ENCODE results near the gene CATSPERZ.

The CATSPERZ gene

GRCh38 chr11:64284962-64285884, 14.9 kb upstream of the CATSPERZ start, which contains the start of gene GPR137:
Gene GPR137, plus strand, starts transcription at chr11:64285848. Its CDS starts 677 bp downstream, at chr11:64286525.
- peak; percentile 75 for DNase-seq (ENCODE audit: low spot score)

- peak; percentile 46 for DNase-seq (ENCODE audit: low spot score)
Observed at GRCh38 chr11:64285885-64286800, 14.0 kb upstream of the CATSPERZ start.

- no peak for DNase-seq (ENCODE audit: low spot score)
Observed at GRCh38 chr11:64286801-64287159, 13.4 kb upstream of the CATSPERZ start.

- DNase-seq (ENCODE audit: low spot score), result no peak
Observed at GRCh38 chr11:64287676-64288352, 12.3 kb upstream of the CATSPERZ start.

- no peak for DNase-seq (ENCODE audit: low spot score)
Observed at GRCh38 chr11:64288353-64288750, 11.8 kb upstream of the CATSPERZ start.

- no peak for DNase-seq (ENCODE audit: low spot score)
Observed at GRCh38 chr11:64289002-64289564, 11.1 kb upstream of the CATSPERZ start.

DNA sequence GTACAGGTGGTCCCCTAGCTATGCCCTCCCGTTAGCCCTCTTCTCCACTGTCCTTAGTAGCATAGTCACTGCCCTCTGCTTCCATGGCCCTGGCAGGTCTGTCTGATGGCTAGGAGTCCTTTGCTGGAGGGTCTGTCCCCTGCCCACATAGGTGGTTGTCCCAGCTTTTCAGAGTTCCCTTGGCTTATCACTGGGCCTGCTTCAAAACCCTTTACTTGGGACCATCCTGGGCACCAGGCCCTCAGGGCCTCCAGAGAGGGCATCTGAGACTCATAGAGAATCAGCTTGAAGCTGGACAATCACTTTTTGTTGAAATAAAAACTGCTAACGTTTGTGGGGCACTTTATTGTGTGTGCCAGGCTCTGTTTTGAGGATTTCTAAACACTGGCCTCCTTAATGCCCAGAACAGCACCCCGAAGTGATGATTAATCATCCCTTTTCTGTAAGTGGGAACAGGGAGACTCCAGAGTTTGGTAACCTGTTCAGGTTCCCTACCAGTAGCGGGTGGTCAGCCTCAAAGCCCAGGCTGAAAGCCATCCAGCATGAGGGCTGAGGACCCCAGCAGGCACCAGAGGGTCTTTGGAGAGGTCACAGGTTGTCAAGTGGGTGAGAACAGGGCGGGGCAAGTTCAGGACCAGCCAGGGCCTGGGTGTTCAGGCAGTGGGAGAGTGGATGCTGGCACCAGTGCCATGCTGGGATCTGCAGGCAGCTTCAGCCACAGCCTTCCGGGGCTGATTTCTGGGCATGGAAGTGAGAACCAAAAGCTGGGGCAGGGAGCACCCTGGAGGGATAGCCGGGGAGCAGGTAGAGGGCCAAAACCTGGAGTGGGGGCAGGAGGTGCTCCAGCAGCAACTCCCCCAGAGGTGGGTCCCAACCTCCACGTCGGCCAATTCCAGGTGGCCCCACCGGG, 9.6 kb upstream of the CATSPERZ start:
- no peak for DNase-seq (ENCODE audit: low spot score)

DNA sequence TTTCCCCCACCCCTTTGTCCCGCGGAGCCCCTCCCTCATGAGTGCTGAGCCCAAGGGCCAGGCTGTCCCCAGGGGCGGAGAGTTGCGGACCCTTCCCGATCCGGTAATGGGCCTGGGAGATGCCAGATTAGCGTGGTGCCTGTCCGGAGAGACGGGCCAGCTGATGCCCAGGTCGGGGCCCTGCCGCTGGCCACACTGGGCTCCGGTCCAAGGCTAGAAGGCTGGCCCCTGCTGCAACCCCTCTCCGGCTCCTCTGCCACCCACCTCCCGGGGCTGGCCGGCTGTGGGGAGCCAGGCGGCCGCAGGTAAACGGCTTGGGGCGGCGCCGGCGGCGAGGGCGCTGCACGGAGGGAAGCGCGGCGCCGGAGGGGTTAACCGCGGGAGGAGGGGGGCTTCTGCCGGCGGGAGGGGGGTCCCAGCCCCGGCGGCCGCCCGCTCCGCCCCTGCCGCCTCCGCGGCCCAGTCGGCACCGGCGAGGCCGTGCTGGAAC, 8.9 kb upstream of the CATSPERZ start, which contains the start of gene KCNK4:
Gene KCNK4 (plus strand): TSS at position 41 of the 490 bp plus-strand sequence. CDS start 1,717 bp downstream, outside the sequence.
- DNase-seq (ENCODE audit: low spot score), result no peak

DNA sequence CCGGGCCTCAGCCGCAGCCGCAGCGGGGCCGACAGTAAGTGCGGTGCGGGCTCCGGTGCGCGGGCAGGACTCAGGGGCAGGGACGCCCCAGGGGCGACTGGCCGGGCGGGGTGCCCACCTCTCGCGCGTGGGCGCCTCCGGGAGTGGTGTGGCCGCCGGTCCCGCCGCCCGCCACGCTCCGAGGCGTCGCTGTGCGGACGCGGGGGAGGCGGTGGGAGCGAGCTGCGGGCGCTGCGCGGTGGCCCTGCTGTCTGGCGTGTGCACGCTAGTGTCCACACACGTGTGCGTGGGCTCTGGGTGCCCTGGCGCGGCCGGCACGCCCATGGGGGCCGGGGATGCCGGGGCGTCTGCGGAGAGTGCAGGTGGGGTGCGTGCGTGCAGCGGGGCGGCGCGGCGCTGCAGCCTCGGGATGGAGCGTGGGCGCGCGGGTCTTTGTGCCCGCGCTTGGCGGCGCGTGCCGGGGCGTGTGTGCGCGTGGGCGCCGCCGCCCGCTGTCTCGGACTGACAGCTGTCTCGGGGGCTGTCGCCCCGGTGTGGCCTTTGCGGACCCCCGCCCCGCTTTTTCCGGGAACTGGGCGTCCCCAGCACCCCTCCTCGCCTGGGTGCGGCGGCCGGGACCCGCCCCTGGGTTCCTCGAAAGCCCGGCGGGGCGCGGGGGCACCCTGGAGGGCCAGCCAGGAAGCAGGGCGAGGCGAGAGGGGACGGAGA, 8.3 kb upstream of the CATSPERZ start:
- no peak for DNase-seq (ENCODE audit: low spot score)

- DNase-seq (ENCODE audit: low spot score), result no peak
Observed at GRCh38 chr11:64292460-64293254, 7.5 kb upstream of the CATSPERZ start.

GRCh38 chr11:64294774-64295173, 5.4 kb upstream of the CATSPERZ start:
- DNase-seq (ENCODE audit: low spot score), result no peak

GRCh38 chr11:64295760-64296159, 4.4 kb upstream of the CATSPERZ start:
- no peak for DNase-seq (ENCODE audit: low spot score)

DNA sequence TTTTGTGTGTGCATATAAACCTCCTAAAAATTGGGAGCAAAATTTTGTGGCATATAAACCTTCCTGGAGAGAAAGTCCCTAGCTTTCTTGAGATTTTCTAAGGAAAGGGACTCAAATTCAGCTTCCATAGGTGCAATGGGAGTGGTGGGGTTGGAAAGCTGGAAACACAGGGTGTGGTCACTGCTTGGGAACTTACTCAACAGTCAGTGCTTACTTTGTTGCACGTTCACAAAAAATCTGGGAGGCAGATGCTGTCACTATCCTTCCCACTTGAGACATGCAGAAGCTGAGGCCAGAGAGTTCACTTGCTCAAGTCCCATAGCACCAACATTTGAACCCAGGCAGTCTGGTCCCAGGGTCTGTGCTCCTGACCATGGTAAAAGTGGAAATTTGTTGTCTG, 3.9 kb upstream of the CATSPERZ start:
- DNase-seq (ENCODE audit: low spot score), result no peak

- no peak for DNase-seq (ENCODE audit: low spot score)
Observed at GRCh38 chr11:64296830-64297698, 3.1 kb upstream of the CATSPERZ start.

DNA sequence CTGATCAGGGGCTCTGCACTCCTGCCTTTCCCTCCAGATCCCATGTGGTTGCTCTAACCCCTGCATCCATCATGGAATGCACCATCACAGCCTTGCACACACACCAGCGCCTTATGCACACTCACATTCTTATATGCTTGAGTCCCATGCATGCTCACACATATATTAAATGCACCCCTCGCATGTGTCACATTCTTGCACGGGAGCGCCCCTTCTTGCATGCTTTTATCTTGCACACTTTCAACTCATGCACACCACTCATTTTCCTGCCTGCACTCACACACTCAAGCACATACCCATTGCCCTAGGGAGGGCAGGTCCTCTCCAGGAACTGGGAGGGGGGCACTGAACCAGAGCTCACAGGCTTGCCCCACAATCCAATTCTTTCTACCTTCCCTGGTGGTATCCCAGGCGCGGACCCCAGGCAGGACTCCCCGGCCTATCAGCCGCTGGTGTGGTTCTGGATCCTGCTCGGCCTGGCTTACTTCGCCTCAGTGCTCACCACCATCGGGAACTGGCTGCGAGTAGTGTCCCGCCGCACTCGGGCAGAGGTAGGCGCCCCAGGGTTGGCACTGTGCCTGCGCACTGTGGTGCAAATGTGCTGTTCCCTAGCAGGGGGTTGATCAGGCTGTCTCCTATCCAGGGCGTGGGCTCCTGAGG, 2.3 kb upstream of the CATSPERZ start:
- no peak for DNase-seq (ENCODE audit: low spot score)

GRCh38 chr11:64298966-64299846, 952 bp upstream of the CATSPERZ start:
- DNase-seq (ENCODE audit: low spot score), result no peak

All from LoVo (cell line).